Mucosa of rectum (tissue), 2 donors: Measurements from ENCODE around the gene MRPS25.

Experiments
- H3K27ac ChIP-seq, 2 donors: one replicate each; pipeline ENCODE4 v1.7.0; 2013; ENCODE audit warnings: inconsistent platforms in 2 of 2, low read depth in 2 of 2, low read length in 2 of 2
- H3K27me3 ChIP-seq, 2 donors: one replicate each; pipeline ENCODE4 v1.7.0; 2013; ENCODE audit warnings: low read length in 2 of 2; ENCODE audit not compliant: control insufficient read depth in 2 of 2, insufficient read depth in 2 of 2
- H3K36me3 ChIP-seq, 2 donors: one replicate each; pipeline ENCODE4 v1.7.0; 2013; ENCODE audit warnings: low read length in 2 of 2; ENCODE audit not compliant: control insufficient read depth in 2 of 2, insufficient read depth in 2 of 2
- H3K4me1 ChIP-seq, 2 donors: one replicate each; pipeline ENCODE4 v1.7.0; 2013; ENCODE audit warnings: low read length in 2 of 2, mild to moderate bottlenecking in 1 of 2; ENCODE audit not compliant: control insufficient read depth in 2 of 2, insufficient read depth in 2 of 2
- H3K4me3 ChIP-seq, 2 donors: one replicate each; pipeline ENCODE4 v1.7.0; 2013; ENCODE audit warnings: low read length in 2 of 2
- H3K9ac ChIP-seq, 2 donors: one replicate each; pipeline ENCODE4 v1.7.0; 2013; ENCODE audit warnings: low read length in 2 of 2, low read depth in 1 of 2, mild to moderate bottlenecking in 1 of 2
- H3K9me3 ChIP-seq, 2 donors: one replicate each; pipeline ENCODE4 v1.7.0; 2013; ENCODE audit warnings: low read length in 2 of 2; ENCODE audit not compliant: control insufficient read depth in 2 of 2
- donor health status: healthy.
- donor health status: Normal muscosa, but diverticular disease.

MRPS25 gene

DNA sequence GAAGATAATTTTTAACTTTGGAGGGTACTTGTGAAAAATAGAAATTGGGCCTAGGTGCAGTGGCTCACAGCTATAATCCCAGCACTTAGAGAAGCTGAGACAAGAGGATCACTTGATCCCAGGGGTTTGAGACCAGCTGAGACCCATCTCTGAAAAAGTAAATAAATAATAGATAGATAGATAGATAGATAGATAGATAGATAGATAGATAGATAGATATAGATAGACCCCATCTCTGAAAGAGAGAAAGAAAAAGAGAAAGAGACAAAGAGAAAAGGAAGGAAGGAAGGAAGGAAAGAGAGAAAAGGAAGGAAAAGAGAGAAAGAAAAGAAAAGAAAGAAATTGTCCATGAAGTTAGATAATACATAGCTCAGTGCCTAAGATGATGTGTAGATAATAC lies 35.5 kb downstream of the MRPS25 start:
- H3K4me3 ChIP-seq = no peak overlapping the region
- H3K27ac ChIP-seq = no peak overlapping the region
- H3K27me3 ChIP-seq = no peaks in the 10 kb centered on the region
- peaks cover 60 to 71% of the 10 kb centered on the region in 2 donors for H3K36me3 ChIP-seq
- no peak overlapping the region for H3K9ac ChIP-seq
- no peaks in the 10 kb centered on the region for H3K4me1 ChIP-seq
- no peaks in the 10 kb centered on the region for H3K9me3 ChIP-seq

DNA sequence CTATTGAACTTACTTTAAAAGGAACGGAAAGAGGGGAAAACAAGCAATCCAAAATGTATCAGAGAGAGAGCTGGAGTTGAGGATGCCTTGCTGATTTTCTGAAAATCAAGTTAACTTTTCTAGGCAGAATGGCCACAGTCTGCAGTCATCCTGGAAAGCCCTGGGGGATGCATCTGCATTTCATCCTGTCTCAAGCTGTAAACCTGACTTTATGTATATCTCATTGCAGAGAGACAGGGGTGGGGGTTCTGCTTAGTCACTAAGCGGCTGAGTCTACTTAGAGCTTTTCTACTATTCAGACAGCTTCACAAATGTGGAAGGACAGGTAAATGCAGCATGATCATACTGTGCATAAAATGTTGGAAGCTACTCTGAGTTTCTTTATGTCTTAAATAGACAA lies 41.4 kb downstream of the MRPS25 start:
- H3K36me3 ChIP-seq = peaks cover 65 to 74% of the 10 kb centered on the region in 2 donors
- H3K9ac ChIP-seq = no peak overlapping the region
- H3K4me3 ChIP-seq = no peak overlapping the region
- no peak overlapping the region for H3K27ac ChIP-seq
- no peaks in the 10 kb centered on the region for H3K4me1 ChIP-seq
- H3K27me3 ChIP-seq = no peaks in the 10 kb centered on the region
- no peaks in the 10 kb centered on the region for H3K9me3 ChIP-seq

DNA sequence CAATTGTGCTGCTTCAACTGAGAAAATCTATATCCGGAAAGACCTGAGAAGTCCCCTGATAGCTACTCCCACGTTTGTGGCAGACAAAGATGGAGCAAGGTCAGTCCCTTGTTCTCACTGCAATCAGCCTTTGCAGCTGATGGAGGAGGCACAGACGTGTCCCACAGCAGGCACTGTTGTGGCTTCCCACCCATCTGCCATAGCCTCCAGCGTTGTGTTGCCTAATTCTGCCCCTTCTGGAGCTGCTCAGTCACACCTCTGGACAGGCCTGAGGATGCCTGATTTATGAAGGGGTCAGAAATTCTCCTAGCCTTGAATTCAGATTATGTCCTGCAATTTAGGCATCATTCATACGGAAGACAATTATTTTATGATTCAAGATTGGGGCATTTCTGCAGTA lies 41.9 kb downstream of the MRPS25 start:
- Histone ChIP-seq H3K27ac (no peak overlapping the region), H3K36me3 (peaks cover 61 to 72% of the 10 kb centered on the region in 2 donors)

DNA sequence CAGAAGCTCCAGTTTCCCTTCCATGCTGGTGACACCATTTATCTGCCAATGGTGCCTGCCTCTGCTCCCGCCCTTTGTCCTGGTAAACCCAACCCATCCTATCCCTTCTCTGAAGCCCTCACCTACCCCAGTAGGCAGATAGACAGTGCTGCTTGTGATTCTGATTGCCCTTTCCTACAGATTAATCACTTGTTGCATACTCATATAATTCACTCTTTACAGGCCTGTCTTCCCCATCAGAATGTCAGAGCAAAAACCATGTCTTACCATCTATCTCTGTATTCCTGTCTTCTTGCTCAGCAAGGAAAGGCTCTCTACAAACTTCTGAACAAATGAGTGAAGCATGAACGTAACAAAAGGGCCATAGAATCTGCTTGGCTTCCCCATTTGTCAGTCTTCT lies 47.9 kb downstream of the MRPS25 start:
- no peak overlapping the region for H3K4me3 ChIP-seq
- no peaks in the 10 kb centered on the region for H3K4me1 ChIP-seq
- no peaks in the 10 kb centered on the region for H3K27me3 ChIP-seq
- peaks cover 69 to 73% of the 10 kb centered on the region in 2 donors for H3K36me3 ChIP-seq
- H3K27ac ChIP-seq = no peak overlapping the region
- H3K9me3 ChIP-seq = no peaks in the 10 kb centered on the region
- no peak overlapping the region for H3K9ac ChIP-seq

More for the DNA sequence above, 41.9 kb downstream of the MRPS25 start:
- Histone ChIP-seq H3K9ac (no peak overlapping the region), H3K27me3 (no peaks in the 10 kb centered on the region), H3K4me1 (no peaks in the 10 kb centered on the region), H3K9me3 (no peaks in the 10 kb centered on the region), H3K4me3 (no peak overlapping the region)

DNA sequence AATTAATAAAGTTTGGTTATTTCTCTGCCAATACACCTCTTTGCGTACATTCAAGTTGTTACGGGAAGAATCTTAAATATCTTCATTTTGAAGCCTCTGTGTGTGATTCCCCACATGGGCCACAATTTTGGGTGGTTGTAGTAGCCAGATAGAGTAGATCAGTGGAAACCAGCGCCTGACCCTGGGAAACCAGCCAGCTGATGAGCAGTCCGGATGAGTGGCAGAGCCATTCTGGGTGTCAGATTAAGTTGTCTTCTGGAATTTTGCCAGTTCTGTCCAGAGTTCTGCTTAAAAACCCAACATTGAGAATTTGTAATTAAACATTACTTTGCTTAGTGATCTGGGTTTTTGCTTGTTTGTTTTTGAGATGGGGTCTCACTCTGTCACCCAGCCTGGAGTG lies 49.7 kb downstream of the MRPS25 start:
- no peaks in the 10 kb centered on the region for H3K4me1 ChIP-seq
- H3K9ac ChIP-seq = no peak overlapping the region
- H3K9me3 ChIP-seq = no peaks in the 10 kb centered on the region
- H3K4me3 ChIP-seq = no peak overlapping the region
- H3K27ac ChIP-seq = no peak overlapping the region
- H3K36me3 ChIP-seq = peaks cover 55 to 64% of the 10 kb centered on the region in 2 donors
- no peaks in the 10 kb centered on the region for H3K27me3 ChIP-seq

DNA sequence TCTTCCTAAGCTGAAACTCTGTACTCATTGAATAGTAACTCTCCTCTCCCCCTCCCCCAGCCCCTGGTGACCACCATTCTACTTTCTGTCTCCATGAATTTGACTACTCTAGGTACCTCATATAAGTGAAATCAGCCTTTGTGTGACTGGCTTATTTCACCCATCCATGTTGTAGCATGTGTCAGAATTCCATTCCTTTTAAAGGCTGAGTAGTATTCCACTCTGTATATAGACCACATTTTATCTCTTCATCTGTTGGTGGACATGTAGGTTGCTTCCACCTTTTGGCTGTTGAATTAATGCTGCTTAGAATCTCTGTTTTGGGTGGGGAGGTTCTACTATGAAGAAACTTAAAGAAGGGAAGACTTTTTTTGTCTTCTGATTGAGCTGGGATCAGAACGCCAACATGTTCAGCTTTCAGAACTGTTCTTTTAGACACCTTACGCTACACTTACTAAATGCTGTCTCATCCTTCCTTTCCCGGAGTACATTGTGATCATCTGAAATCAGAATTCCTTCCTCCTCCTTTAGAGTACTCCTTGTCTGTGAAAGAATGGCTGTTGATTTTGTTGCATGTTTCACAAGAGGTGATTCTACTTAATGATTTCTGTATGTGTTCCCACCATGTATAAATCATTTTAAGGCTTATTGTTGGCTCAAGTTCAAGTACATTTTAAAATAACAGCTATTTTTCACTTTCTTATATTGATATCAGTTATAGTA lies 50.3 kb downstream of the MRPS25 start:
- no peaks in the 10 kb centered on the region for H3K9me3 ChIP-seq
- H3K4me1 ChIP-seq = no peaks in the 10 kb centered on the region
- no peak overlapping the region for H3K9ac ChIP-seq
- no peak overlapping the region for H3K27ac ChIP-seq
- peaks cover 50 to 58% of the 10 kb centered on the region in 2 donors for H3K36me3 ChIP-seq
- no peak overlapping the region for H3K4me3 ChIP-seq
- no peaks in the 10 kb centered on the region for H3K27me3 ChIP-seq

DNA sequence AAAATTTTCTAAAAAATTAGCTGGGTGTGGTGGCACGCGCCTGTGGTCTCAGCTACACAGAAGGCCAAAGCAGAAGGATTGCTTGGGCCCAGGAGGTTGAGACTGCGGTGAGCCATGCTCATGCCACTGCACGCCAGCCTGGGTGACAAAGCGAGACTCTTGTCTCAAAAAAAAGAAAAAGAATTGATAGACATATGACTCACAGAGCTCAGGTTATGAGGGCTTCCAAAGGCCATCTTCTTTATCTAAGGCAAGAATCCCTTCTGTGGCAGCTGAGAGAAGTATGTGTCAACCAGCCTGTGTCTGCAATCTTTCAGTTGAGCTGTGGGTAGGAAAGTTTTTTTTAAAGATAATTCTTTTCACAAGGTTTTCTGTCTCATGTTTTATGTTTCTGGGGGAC lies 53.9 kb downstream of the MRPS25 start:
- no peak overlapping the region for H3K4me3 ChIP-seq
- H3K27me3 ChIP-seq = no peaks in the 10 kb centered on the region
- H3K9me3 ChIP-seq = no peaks in the 10 kb centered on the region
- H3K9ac ChIP-seq = no peak overlapping the region
- peaks cover 33 to 35% of the 10 kb centered on the region in 2 donors for H3K36me3 ChIP-seq
- no peak overlapping the region for H3K27ac ChIP-seq
- H3K4me1 ChIP-seq = no peaks in the 10 kb centered on the region

DNA sequence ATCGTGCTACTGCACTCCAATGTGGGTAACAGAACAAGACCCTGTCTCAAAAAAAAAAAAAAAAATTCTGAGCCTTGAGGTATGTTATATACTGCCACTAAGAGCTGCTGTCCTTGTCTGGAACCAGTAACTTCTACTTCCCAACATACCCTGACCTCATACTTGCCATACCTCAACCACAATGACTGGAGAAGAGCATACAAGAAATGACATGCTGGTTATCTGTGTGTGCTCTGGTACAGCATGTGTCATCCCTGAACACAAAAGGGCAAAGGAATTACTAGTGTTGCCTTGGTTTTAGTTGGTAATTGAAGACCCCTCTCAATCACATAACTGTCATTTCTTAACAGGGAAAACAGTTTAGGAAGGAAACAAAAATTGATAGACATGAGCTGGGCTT lies 54.5 kb downstream of the MRPS25 start:
- Histone ChIP-seq H3K9ac (no peak overlapping the region), H3K36me3 (peaks cover 30 to 33% of the 10 kb centered on the region in 2 donors), H3K27ac (no peak overlapping the region), H3K4me3 (no peak overlapping the region), H3K27me3 (no peaks in the 10 kb centered on the region), H3K9me3 (no peaks in the 10 kb centered on the region), H3K4me1 (no peaks in the 10 kb centered on the region)

DNA sequence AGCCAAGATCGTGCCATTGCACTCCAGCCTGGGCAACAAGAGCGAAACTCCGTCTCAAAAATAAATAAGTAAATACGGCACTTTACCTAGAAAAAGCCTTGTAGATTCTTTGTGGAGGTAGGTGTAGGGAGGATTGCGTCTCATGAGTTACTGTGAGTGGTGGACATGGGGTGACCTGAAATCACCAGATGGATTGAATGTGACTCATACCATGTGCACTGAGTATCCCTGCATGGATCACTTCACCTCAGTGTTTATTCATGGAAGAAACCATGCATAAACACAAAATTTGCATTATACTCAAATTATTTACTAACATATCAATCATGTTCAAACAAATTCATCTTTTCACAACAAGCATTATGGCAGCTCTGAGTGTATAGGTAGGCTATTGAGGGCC lies 55.9 kb downstream of the MRPS25 start:
- H3K9me3 ChIP-seq = no peaks in the 10 kb centered on the region
- H3K4me3 ChIP-seq = no peak overlapping the region
- peaks cover 19 to 28% of the 10 kb centered on the region in 2 donors for H3K36me3 ChIP-seq
- no peak overlapping the region for H3K9ac ChIP-seq
- no peaks in the 10 kb centered on the region for H3K4me1 ChIP-seq
- H3K27me3 ChIP-seq = no peaks in the 10 kb centered on the region
- H3K27ac ChIP-seq = no peak overlapping the region

DNA sequence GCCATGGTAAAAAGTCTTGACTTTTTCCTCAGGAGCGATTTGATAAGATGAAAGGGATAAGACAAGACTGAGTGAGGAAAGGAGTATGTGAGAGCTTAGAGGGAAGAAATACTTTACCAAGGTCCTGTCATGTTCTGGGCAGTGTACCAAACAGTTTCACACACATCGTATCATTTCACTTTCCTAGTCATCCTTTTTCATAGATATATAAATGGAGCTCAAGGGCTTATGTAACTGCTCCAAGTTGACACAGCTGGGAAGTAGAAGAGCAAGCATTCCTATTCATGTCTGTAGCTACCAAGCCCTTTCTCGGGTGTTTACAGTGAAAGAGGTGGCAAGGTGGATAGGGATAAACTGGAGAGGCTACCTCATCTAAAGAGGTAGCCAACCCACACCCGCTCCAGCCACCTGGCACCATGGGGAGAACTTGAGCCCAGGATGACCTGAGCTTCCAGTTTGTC lies 57.4 kb downstream of the MRPS25 start:
- Histone ChIP-seq H3K36me3 (peaks cover 7 to 22% of the 10 kb centered on the region in 2 donors), H3K9me3 (no peaks in the 10 kb centered on the region), H3K27ac (no peak overlapping the region), H3K4me3 (no peak overlapping the region), H3K27me3 (no peaks in the 10 kb centered on the region), H3K4me1 (no peaks in the 10 kb centered on the region), H3K9ac (no peak overlapping the region)
